WTC11 (cell line): ENCODE results near the gene TNRC6A. TPM values are rescaled to one million over a fixed set of nuclear protein-coding genes. Genes with fewer than 3 reads are reported as not detected.

Source experiments
- ATAC-seq: fragments of 200-7000 bp; cut with Tn5 transposase; 2 replicates; pipeline ENCODE4 v1.10.0; 2021; ENCODE audit warnings: mild to moderate bottlenecking, moderate library complexity
- CTCF ChIA-PET: fragments of 300-600 bp; sonication (Branson Sonifier 250); formaldehyde crosslinking; loops from one replicate; lab custom pipeline; 2021; ENCODE audit warnings: antibody characterized with exemption; lab: Charles Lee
- POLR2A ChIA-PET: fragments of 350-600 bp; sonication (Branson Sonifier 250); formaldehyde crosslinking; loops from one replicate; lab custom pipeline; 2021; ENCODE audit warnings: antibody characterized with exemption; lab: Charles Lee
- DNase-seq: peaks from one replicate; pipeline ENCODE4 v3.0.0; 2021; ENCODE audit warnings: low spot score
- H3K27ac Mint-ChIP-seq: 2 replicates; pipeline ENCODE4 v1.8.0; 2021; ENCODE audit warnings: mixed read lengths
- H3K27me3 Mint-ChIP-seq: 2 replicates; pipeline ENCODE4 v1.8.0; 2021; ENCODE audit warnings: low read depth, mild to moderate bottlenecking, moderate library complexity, mixed read lengths
- H3K36me3 Mint-ChIP-seq: 2 replicates; pipeline ENCODE4 v1.8.0; 2021; ENCODE audit warnings: mixed read lengths
- H3K4me1 Mint-ChIP-seq: 2 replicates; pipeline ENCODE4 v1.8.0; 2022; ENCODE audit warnings: mixed read lengths
- H3K4me3 Mint-ChIP-seq: 2 replicates; pipeline ENCODE4 v1.8.0; 2021; ENCODE audit warnings: mild to moderate bottlenecking, moderate library complexity, mixed read lengths
- H3K9me3 Mint-ChIP-seq: 2 replicates; pipeline ENCODE4 v1.8.0; 2021; ENCODE audit warnings: mixed read lengths
- CBFB ChIP-seq: sonication (generic); formaldehyde crosslinking; IDR thresholded peaks from 2 replicates; pipeline ENCODE4 v1.8.1; 2022; ENCODE audit warnings: mild to moderate bottlenecking, low read depth, missing genetic modification reagents
- CREB1 ChIP-seq: sonication (generic); formaldehyde crosslinking; IDR thresholded peaks from 2 replicates; pipeline ENCODE4 v1.8.0; 2023; ENCODE audit warnings: mild to moderate bottlenecking, missing genetic modification reagents
- FOXK1 ChIP-seq: sonication (generic); formaldehyde crosslinking; IDR thresholded peaks from 2 replicates; pipeline ENCODE4 v1.8.0; 2022; ENCODE audit warnings: mild to moderate bottlenecking, moderate library complexity, missing genetic modification reagents
- IRF2 ChIP-seq: sonication (generic); formaldehyde crosslinking; IDR thresholded peaks from 2 replicates; pipeline ENCODE4 v1.8.0; 2022; ENCODE audit warnings: low read depth, missing genetic modification reagents, borderline replicate concordance
- NFE2L1 ChIP-seq: sonication (generic); formaldehyde crosslinking; IDR thresholded peaks from 2 replicates; pipeline ENCODE4 v1.8.1; 2023; ENCODE audit warnings: missing genetic modification reagents
- NR1H2 ChIP-seq: sonication (generic); formaldehyde crosslinking; IDR thresholded peaks from 2 replicates; pipeline ENCODE4 v1.9.0; 2021; ENCODE audit warnings: mild to moderate bottlenecking, moderate library complexity, missing genetic modification reagents
- OVOL2 ChIP-seq: fragments of 250-450 bp; sonication (Bioruptor Pico); IDR thresholded peaks from 2 replicates; pipeline ENCODE4 v1.9.0; 2021; ENCODE audit warnings: mild to moderate bottlenecking, borderline replicate concordance
- RELA ChIP-seq: sonication (generic); formaldehyde crosslinking; IDR thresholded peaks from 2 replicates; pipeline ENCODE4 v1.8.1; 2022; ENCODE audit warnings: missing genetic modification reagents, mild to moderate bottlenecking, borderline replicate concordance
- SMAD3 ChIP-seq: sonication (generic); formaldehyde crosslinking; IDR thresholded peaks from 2 replicates; pipeline ENCODE4 v1.8.0; 2022; ENCODE audit warnings: missing genetic modification reagents, mild to moderate bottlenecking, borderline replicate concordance
- total RNA-seq: library from RNA; stranded (reverse); gene quantifications from 3 replicates; pipeline ENCODE4 v1.2.3, GENCODE V29; 2021
- TF ChIP-seq, protein P1 (sequence below): sonication (generic); formaldehyde crosslinking; IDR thresholded peaks from 2 replicates; pipeline ENCODE4 v1.8.1; 2022; ENCODE audit warnings: mild to moderate bottlenecking, moderate library complexity, missing genetic modification reagents
- TF ChIP-seq, protein P2 (sequence below): sonication (generic); formaldehyde crosslinking; conservative IDR thresholded peaks from 2 replicates; pipeline ENCODE4 v1.8.1; 2023; ENCODE audit warnings: mild to moderate bottlenecking, low read depth, missing genetic modification reagents, moderate library complexity
- TF ChIP-seq, protein P3 (sequence below): fragments of 250-450 bp; sonication (Bioruptor Pico); IDR thresholded peaks from 2 replicates; pipeline ENCODE4 v1.9.0; 2021; ENCODE audit warnings: moderate library complexity, mild to moderate bottlenecking, inconsistent platforms, borderline replicate concordance
- TF ChIP-seq, protein P4 (sequence below): fragments of 250-450 bp; sonication (Bioruptor Pico); conservative IDR thresholded peaks from 2 replicates; pipeline ENCODE4 v1.9.0; 2021; ENCODE audit warnings: mild to moderate bottlenecking
- TF ChIP-seq, protein P5 (sequence below): sonication (generic); formaldehyde crosslinking; IDR thresholded peaks from 2 replicates; pipeline ENCODE4 v1.8.1; 2022; ENCODE audit warnings: low read depth, missing genetic modification reagents, borderline replicate concordance

The TNRC6A gene
- total RNA-seq, 1 experiment from 2014 or later, result 86.3 TPM

DNA sequence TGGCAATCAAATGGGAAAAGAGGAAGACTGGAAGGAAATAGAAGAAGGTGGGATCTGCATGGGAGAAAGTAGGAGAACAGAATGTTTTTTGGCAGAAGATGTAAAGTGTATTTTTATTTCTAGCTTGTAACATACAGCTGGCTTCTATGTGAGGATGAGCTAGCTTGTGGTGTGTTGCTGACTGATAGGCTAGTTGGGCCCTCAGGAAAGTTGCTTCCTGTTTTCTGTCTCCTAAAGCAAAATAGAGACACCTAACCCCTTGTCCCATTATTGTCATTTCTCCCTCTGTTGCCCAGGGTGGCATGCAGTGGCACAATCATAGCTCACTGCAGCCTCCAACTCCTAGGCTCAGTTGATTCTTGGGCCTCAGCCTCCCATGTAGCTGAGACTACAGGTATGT, 15.9 kb downstream of the TNRC6A start:
- Mint-ChIP-seq H3K36me3 (peaks cover 12% of the 10 kb centered on the region), H3K4me3 (peak overlapping the region; percentile 5; the same call in 1 of the 2 replicates), H3K4me1 (peaks cover 86% of the 10 kb centered on the region), H3K9me3 (no peaks in the 10 kb centered on the region), H3K27ac (peak overlapping the region; percentile 13; the same call in 1 of the 2 replicates), H3K27me3 (no peaks in the 10 kb centered on the region)
- DNase-seq, result no peak
- TF ChIP-seq SMAD3 (no peak), FOXK1 (CRISPR knock-in tag) (no peak), NFE2L1 (no peak), RELA (CRISPR knock-in tag) (no peak)
- CTCF ChIA-PET, result interaction anchor here (1.3 kb wide), 1 partner anchor 10 kb away, joined by 4 read pairs; no protein-coding TSS in a partner anchor
- no peak; the same call in 1 of the 2 replicates for ATAC-seq
- POLR2A ChIA-PET, result no interaction called here

DNA sequence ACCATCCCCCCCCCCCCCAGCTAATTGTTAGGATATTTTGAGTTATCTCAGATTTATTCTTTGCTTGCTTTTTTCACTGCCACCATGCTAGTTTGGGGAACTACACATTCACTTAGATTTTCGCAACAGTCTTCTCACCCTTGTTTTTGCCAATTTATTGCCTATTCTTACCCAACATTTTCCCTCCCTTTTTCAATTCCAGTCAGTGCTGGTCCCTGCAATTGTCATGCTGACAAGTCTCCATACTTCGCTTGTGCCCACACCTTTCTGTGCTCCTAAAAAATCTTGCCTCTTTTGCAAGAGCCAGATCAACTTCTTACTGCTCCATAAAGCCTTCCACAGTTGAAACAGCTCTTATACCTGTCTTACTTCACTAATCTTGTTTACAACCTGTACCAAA, 16.3 kb downstream of the TNRC6A start:
- Mint-ChIP-seq H3K4me1 (peaks cover 84% of the 10 kb centered on the region), H3K27ac (peak overlapping the region; percentile 83), H3K27me3 (no peaks in the 10 kb centered on the region), H3K36me3 (peaks cover 12% of the 10 kb centered on the region), H3K4me3 (peak overlapping the region; percentile 35), H3K9me3 (no peaks in the 10 kb centered on the region)
- ATAC-seq, result peak; percentile 40
- ChIA-PET POLR2A (no interaction called here), CTCF (interaction anchor here (1.3 kb wide), 1 partner anchor 9 kb away, joined by 4 read pairs; no protein-coding TSS in a partner anchor)
- TF ChIP-seq RELA (CRISPR knock-in tag), result no peak
- no peak for TF ChIP-seq CREB1 (CRISPR knock-in tag)
- TF ChIP-seq, protein P1, sequence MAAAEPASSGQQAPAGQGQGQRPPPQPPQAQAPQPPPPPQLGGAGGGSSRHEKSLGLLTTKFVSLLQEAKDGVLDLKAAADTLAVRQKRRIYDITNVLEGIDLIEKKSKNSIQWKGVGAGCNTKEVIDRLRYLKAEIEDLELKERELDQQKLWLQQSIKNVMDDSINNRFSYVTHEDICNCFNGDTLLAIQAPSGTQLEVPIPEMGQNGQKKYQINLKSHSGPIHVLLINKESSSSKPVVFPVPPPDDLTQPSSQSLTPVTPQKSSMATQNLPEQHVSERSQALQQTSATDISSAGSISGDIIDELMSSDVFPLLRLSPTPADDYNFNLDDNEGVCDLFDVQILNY (CRISPR knock-in tag), result no peak
- no peak for DNase-seq

DNA sequence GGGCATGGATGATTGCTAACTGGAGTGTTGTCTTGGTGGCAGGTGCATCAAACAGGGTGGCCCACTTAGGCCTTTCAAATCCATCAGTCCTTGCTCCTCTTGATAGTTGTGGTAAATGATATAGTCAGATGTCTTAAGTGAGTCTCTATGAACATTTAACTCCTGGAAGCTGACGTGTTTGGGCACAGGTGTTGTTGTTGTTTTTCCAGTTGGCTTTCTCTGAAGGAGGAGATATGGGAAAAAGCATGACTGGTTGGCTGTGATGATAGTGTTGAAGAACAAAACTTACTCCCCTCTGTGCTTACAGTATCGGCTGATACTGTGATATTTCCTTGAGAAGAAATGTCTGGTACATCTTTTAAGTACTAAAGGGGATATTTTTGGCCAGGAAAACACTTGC, 18.0 kb downstream of the TNRC6A start:
- Mint-ChIP-seq H3K4me3 (no peak overlapping the region), H3K27ac (peak overlapping the region; percentile 89), H3K4me1 (peaks cover 77% of the 10 kb centered on the region), H3K9me3 (no peaks in the 10 kb centered on the region), H3K36me3 (peaks cover 12% of the 10 kb centered on the region), H3K27me3 (no peaks in the 10 kb centered on the region)
- ATAC-seq, result no peak
- TF ChIP-seq, protein P2, sequence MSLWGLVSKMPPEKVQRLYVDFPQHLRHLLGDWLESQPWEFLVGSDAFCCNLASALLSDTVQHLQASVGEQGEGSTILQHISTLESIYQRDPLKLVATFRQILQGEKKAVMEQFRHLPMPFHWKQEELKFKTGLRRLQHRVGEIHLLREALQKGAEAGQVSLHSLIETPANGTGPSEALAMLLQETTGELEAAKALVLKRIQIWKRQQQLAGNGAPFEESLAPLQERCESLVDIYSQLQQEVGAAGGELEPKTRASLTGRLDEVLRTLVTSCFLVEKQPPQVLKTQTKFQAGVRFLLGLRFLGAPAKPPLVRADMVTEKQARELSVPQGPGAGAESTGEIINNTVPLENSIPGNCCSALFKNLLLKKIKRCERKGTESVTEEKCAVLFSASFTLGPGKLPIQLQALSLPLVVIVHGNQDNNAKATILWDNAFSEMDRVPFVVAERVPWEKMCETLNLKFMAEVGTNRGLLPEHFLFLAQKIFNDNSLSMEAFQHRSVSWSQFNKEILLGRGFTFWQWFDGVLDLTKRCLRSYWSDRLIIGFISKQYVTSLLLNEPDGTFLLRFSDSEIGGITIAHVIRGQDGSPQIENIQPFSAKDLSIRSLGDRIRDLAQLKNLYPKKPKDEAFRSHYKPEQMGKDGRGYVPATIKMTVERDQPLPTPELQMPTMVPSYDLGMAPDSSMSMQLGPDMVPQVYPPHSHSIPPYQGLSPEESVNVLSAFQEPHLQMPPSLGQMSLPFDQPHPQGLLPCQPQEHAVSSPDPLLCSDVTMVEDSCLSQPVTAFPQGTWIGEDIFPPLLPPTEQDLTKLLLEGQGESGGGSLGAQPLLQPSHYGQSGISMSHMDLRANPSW (CRISPR knock-in tag), result no peak
- TF ChIP-seq, protein P3, sequence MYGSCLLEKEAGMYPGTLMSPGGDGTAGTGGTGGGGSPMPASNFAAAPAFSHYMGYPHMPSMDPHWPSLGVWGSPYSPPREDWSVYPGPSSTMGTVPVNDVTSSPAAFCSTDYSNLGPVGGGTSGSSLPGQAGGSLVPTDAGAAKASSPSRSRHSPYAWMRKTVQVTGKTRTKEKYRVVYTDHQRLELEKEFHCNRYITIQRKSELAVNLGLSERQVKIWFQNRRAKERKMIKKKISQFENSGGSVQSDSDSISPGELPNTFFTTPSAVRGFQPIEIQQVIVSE (CRISPR knock-in tag), result no peak
- TF ChIP-seq, protein P4, sequence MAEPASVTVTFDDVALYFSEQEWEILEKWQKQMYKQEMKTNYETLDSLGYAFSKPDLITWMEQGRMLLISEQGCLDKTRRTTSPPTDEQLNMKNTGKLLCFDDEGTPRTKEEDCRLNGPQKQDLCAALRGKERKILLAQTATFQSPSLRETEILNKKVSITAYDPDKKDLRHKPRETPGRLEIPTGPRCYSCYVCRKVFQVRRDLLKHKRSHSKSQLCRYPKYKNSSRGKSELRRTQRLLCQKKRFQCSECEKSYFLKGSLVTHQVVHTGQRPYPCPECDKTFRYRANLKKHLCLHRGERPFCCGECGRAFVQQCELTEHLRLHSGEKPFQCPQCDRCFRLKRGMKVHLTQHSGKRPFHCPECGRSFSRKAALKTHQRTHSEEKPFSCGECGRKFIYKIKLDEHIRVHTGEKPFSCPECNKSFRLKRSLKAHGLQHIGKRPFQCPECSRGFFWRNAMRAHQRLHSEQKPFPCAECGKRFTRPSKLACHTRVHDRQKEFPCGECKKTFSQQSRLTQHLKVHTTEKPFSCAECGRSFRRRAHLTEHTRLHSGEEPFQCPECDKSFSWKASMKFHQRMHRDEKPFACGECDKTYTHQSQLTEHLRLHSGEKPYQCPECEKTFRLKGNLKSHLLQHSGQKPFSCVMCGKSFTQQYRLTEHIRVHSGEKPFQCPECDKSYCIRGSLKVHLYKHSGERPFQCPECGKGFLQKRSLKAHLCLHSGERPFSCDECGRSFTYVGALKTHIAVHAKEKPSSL (CRISPR knock-in tag), result no peak
- no peak for TF ChIP-seq NR1H2 (CRISPR knock-in tag)
- POLR2A ChIA-PET, result no interaction called here
- DNase-seq, result no peak
- CTCF ChIA-PET, result no interaction called here

DNA sequence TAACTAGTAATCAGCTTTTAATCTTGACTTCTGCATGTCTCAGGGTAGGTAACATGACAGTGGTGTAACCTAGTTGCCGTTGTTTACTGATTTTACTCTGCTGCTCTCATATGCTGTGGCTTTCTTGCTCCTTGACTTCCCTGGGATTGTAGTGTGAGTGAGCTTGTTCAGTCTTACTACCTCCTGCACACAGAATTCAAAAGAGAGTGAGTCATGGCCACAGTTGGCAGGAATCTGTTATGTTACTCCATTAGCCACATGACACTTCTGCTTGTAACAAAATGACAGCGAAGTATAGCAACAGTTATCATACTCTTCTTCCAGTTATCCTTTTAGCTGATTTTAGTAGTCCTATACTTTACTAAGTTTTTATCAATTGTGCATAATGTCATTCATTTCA, 18.8 kb downstream of the TNRC6A start:
- no peak overlapping the region for H3K4me3 Mint-ChIP-seq
- ATAC-seq, result no peak

More for the DNA sequence above, 18.8 kb downstream of the TNRC6A start:
- no peaks in the 10 kb centered on the region for H3K27me3 Mint-ChIP-seq
- H3K27ac Mint-ChIP-seq, result peak overlapping the region; percentile 34; the same call in 1 of the 2 replicates
- H3K9me3 Mint-ChIP-seq, result no peaks in the 10 kb centered on the region
- DNase-seq, result no peak
- TF ChIP-seq OVOL2 (CRISPR knock-in tag) (no peak), IRF2 (CRISPR knock-in tag) (no peak), CBFB (CRISPR knock-in tag) (no peak)
- TF ChIP-seq, protein P5, sequence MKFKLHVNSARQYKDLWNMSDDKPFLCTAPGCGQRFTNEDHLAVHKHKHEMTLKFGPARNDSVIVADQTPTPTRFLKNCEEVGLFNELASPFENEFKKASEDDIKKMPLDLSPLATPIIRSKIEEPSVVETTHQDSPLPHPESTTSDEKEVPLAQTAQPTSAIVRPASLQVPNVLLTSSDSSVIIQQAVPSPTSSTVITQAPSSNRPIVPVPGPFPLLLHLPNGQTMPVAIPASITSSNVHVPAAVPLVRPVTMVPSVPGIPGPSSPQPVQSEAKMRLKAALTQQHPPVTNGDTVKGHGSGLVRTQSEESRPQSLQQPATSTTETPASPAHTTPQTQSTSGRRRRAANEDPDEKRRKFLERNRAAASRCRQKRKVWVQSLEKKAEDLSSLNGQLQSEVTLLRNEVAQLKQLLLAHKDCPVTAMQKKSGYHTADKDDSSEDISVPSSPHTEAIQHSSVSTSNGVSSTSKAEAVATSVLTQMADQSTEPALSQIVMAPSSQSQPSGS (CRISPR knock-in tag), result no peak
- TF ChIP-seq, all 79 proteins: peak for 0
- CTCF ChIA-PET, result no interaction called here
- H3K36me3 Mint-ChIP-seq, result peaks cover 12% of the 10 kb centered on the region
- POLR2A ChIA-PET, result no interaction called here
- H3K4me1 Mint-ChIP-seq, result peaks cover 75% of the 10 kb centered on the region
